Muscle of leg (tissue), 11 donors: ENCODE results near the gene RNF7. TPM values are rescaled to one million over a fixed set of nuclear protein-coding genes. Genes with fewer than 3 reads are reported as not detected.
"Not testable (repeated sequence)": the region's sequence is repeated elsewhere in the genome, so short reads cannot be mapped to it uniquely, and the experiment has no call there.

Experiments
- DNase-seq: peaks from one replicate; pipeline ENCODE4 v3.0.0; 2013
- H3K27ac ChIP-seq: one replicate; pipeline ENCODE4 v1.5.1; 2013; ENCODE audit warnings: mild to moderate bottlenecking, low read length, control low read depth
- H3K27me3 ChIP-seq: one replicate; pipeline ENCODE4 v1.6.1; 2013; ENCODE audit warnings: low read length; ENCODE audit not compliant: control insufficient read depth, insufficient read depth
- H3K36me3 ChIP-seq: one replicate; pipeline ENCODE4 v1.6.1; 2013; ENCODE audit warnings: low read length; ENCODE audit not compliant: control insufficient read depth, insufficient read depth
- H3K4me1 ChIP-seq: one replicate; pipeline ENCODE4 v1.6.1; 2013; ENCODE audit warnings: low read length; ENCODE audit not compliant: control insufficient read depth, insufficient read depth
- H3K4me3 ChIP-seq: one replicate; pipeline ENCODE4 v1.5.1; 2013; ENCODE audit warnings: low read length, control low read depth
- H3K9me3 ChIP-seq: replicated peaks from 2 replicates; pipeline ENCODE4 v1.6.1; 2013; ENCODE audit warnings: low read depth, low read length; ENCODE audit not compliant: control insufficient read depth
- WGBS: methylation state at CpG from one replicate; pipeline ENCODE4 v1.1.5; 2013; ENCODE audit warnings: missing lambda C conversion rate; ENCODE audit not compliant: insufficient coverage; 5-methylcytosine and 5-hydroxymethylcytosine counted together
- polyA plus RNA-seq, 8 donors: library from polyadenylated mRNA; unstranded; fragments of 120-200 nt; gene quantifications; one replicate each; pipeline versions ENCODE4 v1.2.1 to v1.2.3, GENCODE V29; 2013; ENCODE audit warnings: inconsistent platforms in 1 of 8, low replicate concordance in 1 of 8; ENCODE audit not compliant: insufficient read length in 8 of 8, insufficient read depth in 1 of 8
- total RNA-seq: library from RNA; stranded (reverse); fragments of 120-200 nt; gene quantifications from one replicate; pipeline ENCODE4 v1.2.4, GENCODE V29; 2013

RNF7 gene
- total and polyA plus RNA-seq, 9 donors = 79.6 to 100 (median 85.6) TPM

DNA sequence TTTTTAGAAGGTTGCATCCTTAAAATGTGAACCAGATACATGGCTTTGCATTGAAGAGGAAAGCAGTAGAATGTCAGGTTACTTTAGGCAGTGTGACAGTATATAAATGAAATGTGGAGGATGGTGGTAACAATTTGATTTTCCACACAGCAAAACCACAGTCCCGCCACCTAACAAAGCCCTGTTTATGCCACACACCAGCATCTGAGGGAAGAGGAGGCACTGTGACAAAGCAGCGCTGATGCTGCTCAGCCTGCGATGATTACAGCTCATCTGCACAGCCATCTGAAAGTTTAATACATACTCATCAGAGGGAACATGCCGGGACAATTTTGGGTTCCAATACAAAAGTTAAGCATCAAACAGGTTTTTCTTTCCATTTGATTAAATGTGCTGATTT is 8.9 kb downstream of the RNF7 start:
- H3K36me3 ChIP-seq = peaks cover 31% of the 10 kb centered on the region
- no peaks in the 10 kb centered on the region for H3K27me3 ChIP-seq
- H3K27ac ChIP-seq = no peak overlapping the region
- H3K9me3 ChIP-seq = no peaks in the 10 kb centered on the region
- WGBS = no CpG with 5 or more reads among the region's 4 CpGs
- DNase-seq = no peak
- no peak overlapping the region for H3K4me3 ChIP-seq
- no peaks in the 10 kb centered on the region for H3K4me1 ChIP-seq

DNA sequence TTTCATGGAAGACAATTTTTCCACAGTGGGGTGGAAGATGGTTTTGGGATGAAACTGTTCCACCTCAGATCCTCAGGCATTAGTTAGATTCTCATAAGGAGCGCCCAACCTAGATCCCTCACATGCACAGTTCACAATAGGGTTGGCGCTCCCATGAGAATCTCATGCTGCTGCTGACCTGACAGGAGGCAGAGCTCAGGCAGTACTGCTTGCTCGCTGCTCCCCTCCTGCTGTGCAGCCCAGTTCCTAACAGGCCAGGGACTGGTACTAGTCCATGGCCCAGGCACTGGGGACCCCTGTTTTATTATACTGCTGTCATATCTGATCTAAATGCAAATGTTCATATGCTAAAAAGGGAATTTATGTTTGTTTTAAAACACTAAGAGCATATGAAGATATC is 15.3 kb downstream of the RNF7 start:
- 75% methylated on average over 2 of the region's 3 CpGs for WGBS
- no peaks in the 10 kb centered on the region for H3K9me3 ChIP-seq
- DNase-seq = no peak
- H3K27ac ChIP-seq = no peak overlapping the region
- H3K4me3 ChIP-seq = no peak overlapping the region
- no peaks in the 10 kb centered on the region for H3K4me1 ChIP-seq
- no peaks in the 10 kb centered on the region for H3K27me3 ChIP-seq
- H3K36me3 ChIP-seq = peaks cover 16% of the 10 kb centered on the region

DNA sequence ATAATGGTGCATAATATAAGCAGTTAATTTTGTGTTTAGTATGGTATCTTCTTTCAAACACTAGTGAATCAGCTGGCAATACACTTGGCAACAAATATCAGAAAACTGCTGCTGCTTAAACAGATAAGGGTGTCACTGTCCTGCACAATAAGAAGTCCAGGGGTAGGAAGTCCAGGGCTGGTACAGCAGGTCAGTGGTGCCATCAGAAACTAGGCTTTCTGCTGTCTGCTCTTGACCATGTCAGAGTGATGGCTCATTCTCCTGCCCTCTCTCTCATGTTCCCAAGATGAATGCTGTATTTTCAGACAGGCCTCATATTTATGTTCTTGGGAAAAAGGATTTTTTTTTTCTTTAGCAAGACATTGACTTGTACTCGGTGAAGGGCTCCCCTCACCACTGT is 15.9 kb downstream of the RNF7 start:
- WGBS = 60% methylated on average over 1 of the region's 1 CpG
- H3K9me3 ChIP-seq = no peaks in the 10 kb centered on the region
- H3K27me3 ChIP-seq = no peaks in the 10 kb centered on the region
- H3K27ac ChIP-seq = no peak overlapping the region
- no peaks in the 10 kb centered on the region for H3K4me1 ChIP-seq
- no peak for DNase-seq
- H3K36me3 ChIP-seq = peaks cover 14% of the 10 kb centered on the region
- H3K4me3 ChIP-seq = no peak overlapping the region

DNA sequence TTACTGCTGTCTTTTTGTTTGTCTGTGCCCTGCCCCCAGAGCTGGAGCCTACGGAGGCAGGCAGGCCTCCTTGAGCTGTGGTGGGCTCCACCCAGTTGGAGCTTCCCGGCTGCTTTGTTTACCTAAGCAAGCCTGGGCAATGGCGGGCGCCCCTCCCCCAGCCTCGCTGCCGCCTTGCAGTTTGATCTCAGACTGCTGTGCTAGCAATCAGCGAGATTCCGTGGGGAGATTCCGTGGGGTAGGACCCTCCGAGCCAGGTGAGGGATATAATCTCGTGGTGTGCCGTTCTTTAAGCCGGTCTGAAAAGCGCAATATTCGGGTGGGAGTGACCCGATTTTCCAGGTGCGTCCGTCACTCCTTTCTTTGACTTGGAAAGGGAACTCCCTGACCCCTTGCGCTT is 24.5 kb downstream of the RNF7 start:
- not testable (repeated sequence) for H3K27ac ChIP-seq, H3K4me3 ChIP-seq, H3K36me3 ChIP-seq, H3K27me3 ChIP-seq, H3K4me1 ChIP-seq, H3K9me3 ChIP-seq, DNase-seq
- WGBS = 82% methylated on average over 7 of the region's 19 CpGs

DNA sequence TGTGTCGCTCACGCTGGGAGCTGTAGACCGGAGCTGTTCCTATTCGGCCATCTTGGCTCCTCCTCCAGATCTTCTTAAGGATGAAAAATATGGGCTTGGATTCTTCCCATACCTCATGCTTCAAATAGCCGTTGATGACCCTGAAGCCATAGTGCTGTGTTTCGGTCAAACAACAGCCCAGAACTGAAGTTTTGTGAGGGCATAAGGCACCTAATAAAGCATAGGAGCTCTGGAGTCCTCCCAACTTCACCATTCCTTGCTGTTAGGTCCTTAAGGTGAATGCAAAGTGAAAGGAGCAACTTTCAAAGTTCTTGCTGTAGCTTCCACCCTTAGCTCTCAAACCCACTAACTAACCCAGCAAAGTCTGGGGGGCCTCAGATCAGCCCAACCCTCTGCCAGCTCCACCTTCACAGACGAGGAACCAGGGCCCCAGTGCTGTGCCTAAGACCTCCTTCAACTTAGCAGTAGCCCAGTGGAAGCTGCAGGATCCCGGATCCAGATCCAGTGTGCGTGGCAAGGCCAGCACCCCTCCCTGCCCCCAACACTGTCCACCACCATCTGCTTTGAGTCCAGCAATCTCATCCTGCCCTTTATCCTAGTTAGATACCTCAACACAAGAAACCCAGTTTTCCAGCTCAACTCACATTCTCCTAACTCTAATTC is 25.1 kb downstream of the RNF7 start, which contains the start of gene GRK7:
GRK7 (plus strand) TSS at position 321 of the 663 bp plus-strand sequence. CDS start 14,877 bp downstream, outside the sequence.
- Histone ChIP-seq H3K27me3 (no peaks in the 10 kb centered on the region), H3K27ac (no peak within 1 kb of the TSS), H3K4me3 (no peak within 1 kb of the TSS), H3K9me3 (no peaks in the 10 kb centered on the region), H3K36me3 (no peaks in the 10 kb centered on the region), H3K4me1 (peaks cover 3% of the 10 kb centered on the region)
- 90% methylated on average over 3 of the region's 9 CpGs for WGBS
- no peak for DNase-seq

DNA sequence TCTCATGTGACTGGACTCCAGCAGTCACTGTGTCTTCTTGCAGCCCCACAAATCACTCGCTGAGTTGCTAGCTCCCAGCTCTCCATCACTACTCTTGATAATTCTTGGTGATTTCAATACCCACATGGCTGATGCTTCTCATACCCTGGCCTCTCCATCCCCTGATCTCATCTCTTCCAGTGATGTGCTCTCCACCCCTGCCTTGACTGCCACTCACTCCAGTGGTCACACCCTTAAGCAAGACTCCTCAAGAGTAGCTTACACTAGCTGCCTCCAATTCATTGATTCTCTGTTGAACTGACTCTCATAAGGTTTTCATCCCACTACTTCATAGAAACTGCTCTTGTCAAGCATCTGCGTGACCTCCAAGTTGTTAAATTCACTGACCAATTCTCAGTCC is 25.9 kb downstream of the RNF7 start:
- Histone ChIP-seq H3K27me3 (no peaks in the 10 kb centered on the region), H3K36me3 (no peaks in the 10 kb centered on the region), H3K4me1 (peaks cover 3% of the 10 kb centered on the region), H3K27ac (no peak overlapping the region), H3K4me3 (no peak overlapping the region), H3K9me3 (no peaks in the 10 kb centered on the region)
- 92% methylated on average over 2 of the region's 2 CpGs for WGBS
- no peak for DNase-seq

DNA sequence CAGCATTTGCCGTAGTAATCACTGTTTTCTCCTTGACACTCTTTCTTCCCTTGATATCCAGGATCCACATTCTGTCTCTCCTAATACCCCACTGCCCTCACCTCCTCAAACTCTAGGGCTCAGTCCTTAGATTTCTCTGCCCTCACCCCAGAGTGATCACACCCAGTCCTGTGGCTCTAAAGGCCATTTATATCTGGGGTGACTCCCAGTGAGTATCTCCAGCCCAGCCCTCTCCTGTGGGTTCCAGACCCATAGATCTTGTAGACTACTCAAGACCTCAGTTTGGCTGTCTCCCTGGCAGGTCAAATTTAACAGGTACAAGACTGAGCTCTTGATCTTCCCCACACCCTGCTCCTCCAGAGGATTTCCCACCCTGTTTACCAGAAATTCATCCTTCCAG is 26.4 kb downstream of the RNF7 start:
- Histone ChIP-seq H3K9me3 (no peaks in the 10 kb centered on the region), H3K27me3 (no peaks in the 10 kb centered on the region), H3K27ac (no peak overlapping the region), H3K4me1 (peaks cover 3% of the 10 kb centered on the region), H3K4me3 (no peak overlapping the region), H3K36me3 (no peaks in the 10 kb centered on the region)
- WGBS = 88% methylated on average over 1 of the region's 1 CpG
- no peak for DNase-seq

DNA sequence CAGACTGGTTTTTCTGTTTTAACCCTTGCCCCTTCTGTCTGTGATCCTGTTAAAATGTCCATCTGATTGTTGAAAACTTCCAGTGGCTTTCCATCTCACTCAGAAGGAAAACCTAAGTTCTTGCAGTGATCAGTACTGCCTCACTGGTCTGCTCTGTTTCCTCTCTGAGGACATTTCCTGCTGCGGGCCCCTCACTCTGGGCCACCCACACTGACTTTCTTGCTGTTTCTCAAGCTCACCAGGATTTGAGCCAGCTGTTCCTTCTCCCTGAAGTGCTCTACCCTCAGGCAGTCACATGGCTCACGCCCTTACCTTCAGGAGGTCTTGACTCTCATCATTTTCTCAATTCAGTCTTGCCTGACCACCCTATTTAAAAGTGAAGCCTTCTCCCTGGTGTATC is 26.9 kb downstream of the RNF7 start:
- H3K4me3 ChIP-seq = no peak overlapping the region
- H3K9me3 ChIP-seq = no peaks in the 10 kb centered on the region
- no peaks in the 10 kb centered on the region for H3K36me3 ChIP-seq
- WGBS = 31% methylated on average over 2 of the region's 2 CpGs
- DNase-seq = no peak
- no peak overlapping the region for H3K27ac ChIP-seq
- peaks cover 3% of the 10 kb centered on the region for H3K4me1 ChIP-seq
- H3K27me3 ChIP-seq = no peaks in the 10 kb centered on the region

DNA sequence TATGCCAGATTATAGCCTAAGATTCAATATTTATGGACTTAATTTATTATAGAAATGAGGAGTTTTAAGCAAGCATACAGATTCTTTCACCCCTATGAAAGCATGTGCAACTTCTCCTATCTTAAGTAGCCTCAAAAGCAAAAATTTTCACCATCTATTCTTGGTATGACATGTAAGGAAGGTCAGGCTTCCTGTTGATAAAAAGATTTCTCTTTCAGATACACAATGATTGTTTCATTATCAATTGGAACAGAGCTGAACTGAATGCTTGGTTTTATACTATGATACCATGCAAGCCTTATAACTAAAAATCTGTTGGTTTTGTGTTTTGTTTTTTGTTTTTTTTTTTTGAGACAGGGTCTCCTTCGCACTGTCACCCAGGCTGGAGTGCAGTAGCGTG is 29.0 kb downstream of the RNF7 start:
- peaks cover 3% of the 10 kb centered on the region for H3K4me1 ChIP-seq
- no peaks in the 10 kb centered on the region for H3K27me3 ChIP-seq
- no peaks in the 10 kb centered on the region for H3K36me3 ChIP-seq
- no CpG with 5 or more reads among the region's 2 CpGs for WGBS
- H3K4me3 ChIP-seq = no peak overlapping the region
- no peaks in the 10 kb centered on the region for H3K9me3 ChIP-seq
- no peak for DNase-seq
- no peak overlapping the region for H3K27ac ChIP-seq

DNA sequence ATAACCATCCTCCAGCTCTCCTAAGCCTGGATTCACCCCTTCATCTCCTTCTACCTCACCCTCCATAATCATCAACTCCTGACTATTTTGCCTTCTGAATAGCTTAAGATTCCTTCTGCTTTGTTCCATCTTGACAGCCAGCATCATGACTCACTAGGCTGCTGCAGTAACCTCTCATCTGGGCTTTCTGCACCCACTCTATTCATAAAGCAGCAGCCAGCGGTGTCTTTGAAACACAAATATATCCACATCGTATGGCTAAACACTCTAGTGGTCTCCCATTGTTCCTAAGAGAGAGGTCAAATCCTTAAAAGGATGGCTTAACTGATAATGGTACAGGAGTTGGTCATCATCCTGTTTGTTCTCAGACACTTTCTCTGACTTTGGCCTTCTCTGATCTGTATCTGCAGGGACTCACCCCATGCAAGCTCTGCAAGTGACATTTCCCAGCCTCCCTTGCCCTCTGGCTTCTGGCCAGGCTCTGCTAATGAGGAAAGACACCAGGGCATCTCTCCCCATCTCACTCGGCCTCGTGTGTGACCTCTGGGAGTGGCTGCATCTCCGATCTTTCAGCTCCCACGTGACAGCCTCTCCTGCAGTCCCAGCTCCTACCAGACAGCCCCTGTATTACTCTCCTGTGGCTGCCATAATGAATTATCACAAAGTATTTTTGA is 31.3 kb downstream of the RNF7 start:
- Histone ChIP-seq H3K27me3 (no peaks in the 10 kb centered on the region), H3K4me1 (peaks cover 3% of the 10 kb centered on the region), H3K36me3 (no peaks in the 10 kb centered on the region), H3K9me3 (no peaks in the 10 kb centered on the region), H3K27ac (no peak overlapping the region), H3K4me3 (no peak overlapping the region)
- 75% methylated on average over 2 of the region's 6 CpGs for WGBS
- DNase-seq = no peak
